GM23248 (cell line): ENCODE data around the gene PATJ. TPM values are rescaled to one million over a fixed set of nuclear protein-coding genes. Genes with fewer than 3 reads are reported as not detected.

Experiments
- DNase-seq: peaks from one replicate; pipeline ENCODE4 v3.0.0-alpha.2; 2015
- H2AFZ ChIP-seq: fragments of 200-600 bp; sonication (generic); 2 replicates; pipeline ENCODE4 v1.6.1; 2016; ENCODE audit warnings: antibody characterized with exemption
- H3F3A ChIP-seq: fragments of 200-600 bp; sonication (generic); 2 replicates; pipeline ENCODE4 v1.6.1; 2016; ENCODE audit warnings: mild to moderate bottlenecking, antibody characterized with exemption, mixed run types; ENCODE audit not compliant: insufficient read depth
- H3K27ac ChIP-seq: fragments of 200-600 bp; sonication (generic); 2 replicates; pipeline ENCODE4 v1.5.1; 2016; ENCODE audit warnings: mild to moderate bottlenecking
- H3K27me3 ChIP-seq: fragments of 200-600 bp; sonication (generic); replicated peaks from 2 replicates; pipeline ENCODE4 v1.6.1; 2016; ENCODE audit warnings: mild to moderate bottlenecking; ENCODE audit not compliant: insufficient read depth
- H3K36me3 ChIP-seq: fragments of 200-600 bp; sonication (generic); 2 replicates; pipeline ENCODE4 v1.6.1; 2016; ENCODE audit warnings: low read depth, mild to moderate bottlenecking
- H3K4me1 ChIP-seq: fragments of 200-600 bp; sonication (generic); 2 replicates; pipeline ENCODE4 v1.6.1; 2016; ENCODE audit warnings: mild to moderate bottlenecking; ENCODE audit not compliant: insufficient read depth
- H3K4me2 ChIP-seq: fragments of 200-600 bp; sonication (generic); one replicate; pipeline ENCODE4 v1.6.1; 2016; ENCODE audit warnings: mild to moderate bottlenecking; ENCODE audit not compliant: unreplicated experiment
- H3K4me3 ChIP-seq: fragments of 200-600 bp; sonication (generic); 2 replicates; pipeline ENCODE4 v1.5.1; 2016; ENCODE audit warnings: mild to moderate bottlenecking
- H3K79me2 ChIP-seq: fragments of 200-600 bp; sonication (generic); 2 replicates; pipeline ENCODE4 v1.6.1; 2016; ENCODE audit warnings: mild to moderate bottlenecking; ENCODE audit not compliant: insufficient read depth
- H3K9ac ChIP-seq: fragments of 200-600 bp; sonication (generic); 2 replicates; pipeline ENCODE4 v1.6.1; 2016; ENCODE audit warnings: mild to moderate bottlenecking
- H3K9me2 ChIP-seq: fragments of 200-600 bp; sonication (generic); 2 replicates; pipeline ENCODE4 v1.6.1; 2016; ENCODE audit warnings: mixed run types, mild to moderate bottlenecking, moderate library complexity; ENCODE audit not compliant: insufficient read depth
- H3K9me3 ChIP-seq: fragments of 200-600 bp; sonication (generic); one replicate; pipeline ENCODE4 v1.6.1; 2017; ENCODE audit warnings: low read depth
- H4K20me1 ChIP-seq: fragments of 200-600 bp; sonication (generic); 2 replicates; pipeline ENCODE4 v1.6.0; 2016; ENCODE audit not compliant: insufficient read depth
- EZH2 ChIP-seq: fragments of 200-600 bp; sonication (generic); IDR thresholded peaks from 2 replicates; pipeline ENCODE4 v1.6.1; 2018; ENCODE audit warnings: antibody characterized with exemption, mild to moderate bottlenecking; ENCODE audit not compliant: insufficient read depth, poor library complexity, severe bottlenecking
- EZH2phosphoT487 ChIP-seq: fragments of 200-600 bp; sonication (generic); IDR thresholded peaks from 2 replicates; pipeline ENCODE4 v1.6.1; 2018; ENCODE audit warnings: antibody characterized with exemption, moderate library complexity, mild to moderate bottlenecking, low read depth; ENCODE audit not compliant: insufficient read depth
- WGBS, 2 experiments: methylation state at CpG; one replicate each; pipeline ENCODE4 v1.1.6; 2015 to 2017; ENCODE audit warnings: low lambda C conversion rate in 2 of 2, low coverage in 1 of 2; ENCODE audit errors: missing lambda C conversion rate in 2 of 2; 5-methylcytosine and 5-hydroxymethylcytosine counted together
- in situ Hi-C: fragments of 300-500 bp; cut with MboI; formaldehyde crosslinking; loops from 2 replicates; pipeline ENCODE4 v1.15.0; 2020
- polyA plus RNA-seq: library from polyadenylated mRNA; unstranded; fragments of >200 nt; fragmentation: Nextera tagmentation; extraction: Ambion mirVana; gene quantifications from 2 replicates; pipeline ENCODE4 v1.2.1, GENCODE V29; 2016
- total RNA-seq: library from RNA; depleted of rRNA; stranded (reverse); fragments of >200 nt; shearing (Covaris generic); gene quantifications from 2 replicates; pipeline ENCODE4 v1.2.3, GENCODE V29; 2014

The PATJ gene
- total and polyA plus RNA-seq, 2 experiments from 2014 or later = 5.3 to 6.1 TPM

DNA sequence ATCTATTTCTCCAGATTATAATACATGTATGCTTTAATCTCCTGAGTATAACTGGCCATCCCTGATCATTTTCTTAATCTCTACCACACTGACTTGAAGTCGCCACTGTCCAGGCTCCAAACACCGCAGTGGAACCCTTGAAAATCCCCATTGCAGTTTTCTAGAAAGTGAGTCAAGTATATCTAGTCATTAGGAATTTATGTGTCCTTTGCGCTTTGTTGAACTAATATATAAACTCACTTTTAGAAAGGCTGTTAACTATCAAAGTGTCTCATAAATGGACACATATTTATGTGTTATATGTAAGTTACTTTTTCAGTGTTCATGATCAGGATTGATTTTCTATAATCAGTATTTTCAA, 211.5 kb downstream of the PATJ start:
- Histone ChIP-seq H4K20me1 (no peaks in the 10 kb centered on the region), H3K4me2 (no peak overlapping the region), H3K4me3 (no peak overlapping the region), H3K9ac (no peak overlapping the region), H3K27me3 (no peaks in the 10 kb centered on the region), H3K79me2 (no peaks in the 10 kb centered on the region), H3K36me3 (no peaks in the 10 kb centered on the region), H3K9me3 (no peaks in the 10 kb centered on the region), H3K9me2 (no peaks in the 10 kb centered on the region), H3K4me1 (no peaks in the 10 kb centered on the region), H3K27ac (no peak overlapping the region), H2AFZ (no peak overlapping the region), H3F3A (no peaks in the 10 kb centered on the region)
- WGBS, 2 experiments = 92 to 100% methylated on average over 3 of the region's 3 CpGs
- TF ChIP-seq EZH2phosphoT487 = no peak
- TF ChIP-seq EZH2 = no peak
- DNase-seq = no peak
- in situ Hi-C loops = no loop called here

DNA sequence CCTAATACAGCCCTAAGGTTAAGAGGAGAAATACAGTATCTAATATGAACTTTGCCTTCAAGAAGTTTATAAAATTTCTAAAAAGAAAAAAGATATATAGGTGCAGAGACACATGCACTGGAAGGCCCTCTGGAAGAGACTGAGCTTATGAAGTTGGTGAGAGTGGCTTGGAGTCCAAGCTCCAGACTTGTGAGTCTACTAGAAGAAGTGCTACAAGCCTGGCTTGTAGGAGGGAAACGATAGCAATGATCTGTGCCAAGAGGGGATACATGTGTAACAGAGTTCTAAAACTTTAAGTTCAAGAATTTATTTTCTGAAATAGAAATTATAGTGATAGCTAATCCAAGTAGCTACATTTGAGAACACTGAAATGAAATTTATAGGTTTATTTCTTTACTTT, 213.0 kb downstream of the PATJ start:
- TF ChIP-seq EZH2phosphoT487 (no peak), EZH2 (no peak)
- in situ Hi-C loops = no loop called here

GRCh38 chr1:61956016-61956645, 213.9 kb downstream of the PATJ start:
- H2AFZ ChIP-seq = no peak overlapping the region
- no peak overlapping the region for H3K4me3 ChIP-seq
- no peaks in the 10 kb centered on the region for H3F3A ChIP-seq
- H3K9me3 ChIP-seq = no peaks in the 10 kb centered on the region
- in situ Hi-C loops = no loop called here
- no peaks in the 10 kb centered on the region for H4K20me1 ChIP-seq
- no peak overlapping the region for H3K9ac ChIP-seq
- H3K4me2 ChIP-seq = no peak overlapping the region
- no peaks in the 10 kb centered on the region for H3K4me1 ChIP-seq
- no peaks in the 10 kb centered on the region for H3K27me3 ChIP-seq
- H3K36me3 ChIP-seq = no peaks in the 10 kb centered on the region
- H3K27ac ChIP-seq = no peak overlapping the region
- DNase-seq = no peak
- WGBS, 2 experiments = 69 to 72% methylated on average over 6 of the region's 6 CpGs
- no peaks in the 10 kb centered on the region for H3K79me2 ChIP-seq
- H3K9me2 ChIP-seq = no peaks in the 10 kb centered on the region
- TF ChIP-seq EZH2 (no peak), EZH2phosphoT487 (no peak)

More for the DNA sequence above, 213.0 kb downstream of the PATJ start:
- H3K9me3 ChIP-seq = no peaks in the 10 kb centered on the region
- H3F3A ChIP-seq = no peaks in the 10 kb centered on the region
- 43 to 72% methylated on average over 1 of the region's 1 CpG for WGBS, 2 experiments
- H3K4me1 ChIP-seq = no peaks in the 10 kb centered on the region
- no peak for DNase-seq
- no peak overlapping the region for H3K4me2 ChIP-seq
- H3K27ac ChIP-seq = no peak overlapping the region
- no peaks in the 10 kb centered on the region for H3K27me3 ChIP-seq
- H3K36me3 ChIP-seq = no peaks in the 10 kb centered on the region
- no peaks in the 10 kb centered on the region for H3K79me2 ChIP-seq
- H3K9ac ChIP-seq = no peak overlapping the region
- H4K20me1 ChIP-seq = no peaks in the 10 kb centered on the region
- no peak overlapping the region for H3K4me3 ChIP-seq
- no peaks in the 10 kb centered on the region for H3K9me2 ChIP-seq
- H2AFZ ChIP-seq = no peak overlapping the region

- no peak for TF ChIP-seq EZH2
- TF ChIP-seq EZH2phosphoT487 = no peak
- H3K79me2 ChIP-seq = no peaks in the 10 kb centered on the region
- H3K9ac ChIP-seq = no peak overlapping the region
- in situ Hi-C loops = no loop called here
- H2AFZ ChIP-seq = no peak overlapping the region
- H3K27me3 ChIP-seq = no peaks in the 10 kb centered on the region
- no peak for DNase-seq
- H3K36me3 ChIP-seq = no peaks in the 10 kb centered on the region
- H3K9me2 ChIP-seq = no peaks in the 10 kb centered on the region
- H3K4me3 ChIP-seq = no peak overlapping the region
- no peak overlapping the region for H3K4me2 ChIP-seq
- H3K27ac ChIP-seq = no peak overlapping the region
- 65 to 73% methylated on average over 2 of the region's 2 CpGs for WGBS, 2 experiments
- no peaks in the 10 kb centered on the region for H3K4me1 ChIP-seq
- no peaks in the 10 kb centered on the region for H3K9me3 ChIP-seq
- H4K20me1 ChIP-seq = no peaks in the 10 kb centered on the region
- no peaks in the 10 kb centered on the region for H3F3A ChIP-seq
Measured at GRCh38 chr1:61956784-61957183, 214.5 kb downstream of the PATJ start.

DNA sequence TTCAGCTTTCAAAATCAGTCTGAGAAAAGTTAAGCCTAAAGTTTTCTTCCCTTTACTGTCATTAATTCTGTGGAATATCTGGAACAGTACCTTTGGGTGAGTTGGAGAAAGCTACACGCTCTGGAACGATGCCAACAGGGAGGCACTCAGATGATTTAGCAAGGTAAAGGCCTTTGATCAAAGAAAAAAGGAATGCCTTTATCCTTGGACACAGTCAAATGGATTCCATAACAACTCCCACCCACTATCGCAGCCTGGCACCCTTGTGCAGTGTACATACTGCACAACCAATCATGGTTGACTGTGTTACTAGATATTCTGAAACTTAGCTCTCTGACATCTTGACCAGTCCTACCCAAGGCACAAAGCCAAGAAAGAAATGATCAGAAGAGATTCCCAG, 218.7 kb downstream of the PATJ start:
- Histone ChIP-seq H3K27ac (no peak overlapping the region), H3K27me3 (no peaks in the 10 kb centered on the region), H3K9ac (no peak overlapping the region), H3K79me2 (no peaks in the 10 kb centered on the region), H3F3A (no peaks in the 10 kb centered on the region), H3K36me3 (no peaks in the 10 kb centered on the region), H3K4me2 (no peak overlapping the region), H3K9me2 (no peaks in the 10 kb centered on the region), H2AFZ (no peak overlapping the region), H3K9me3 (no peaks in the 10 kb centered on the region), H4K20me1 (no peaks in the 10 kb centered on the region), H3K4me3 (no peak overlapping the region), H3K4me1 (no peaks in the 10 kb centered on the region)
- 32% methylated on average over 3 of the region's 3 CpGs for WGBS, 2 experiments
- in situ Hi-C loops = no loop called here
- no peak for DNase-seq
- no peak for TF ChIP-seq EZH2
- TF ChIP-seq EZH2phosphoT487 = no peak
